GM12878 (cell line): Measurements from ENCODE around the gene AEBP1.

ENCODE experiments used
- EP300 ChIP-seq, 2 experiments: fragments of 150-350 bp in 1 of 2; IDR thresholded peaks; 2 replicates each; pipeline ENCODE4 v1.6.1; 2011 to 2012; ENCODE audit warnings: low read depth in 2 of 2, low read length in 2 of 2, borderline replicate concordance in 1 of 2, improper control_type of control experiment in 1 of 2, inconsistent platforms in 1 of 2; ENCODE audit not compliant: control insufficient read depth in 1 of 2
- GABPA ChIP-seq: IDR thresholded peaks from 2 replicates; pipeline ENCODE4 v1.6.1; 2014; ENCODE audit warnings: antibody characterized with exemption, low read depth, mild to moderate bottlenecking, inconsistent platforms
- NR2C2 ChIP-seq: IDR thresholded peaks from 2 replicates; pipeline ENCODE4 v1.6.1; 2011; ENCODE audit warnings: borderline replicate concordance, low read depth; ENCODE audit not compliant: control insufficient read depth, insufficient read length
- POLR2AphosphoS5 ChIP-seq: IDR thresholded peaks from 2 replicates; pipeline ENCODE4 v1.6.1; 2011; ENCODE audit warnings: mild to moderate bottlenecking, low read length, inconsistent platforms
- RB1 ChIP-seq: fragments of 450-650 bp; formaldehyde crosslinking; IDR thresholded peaks from 2 replicates; pipeline ENCODE4 v1.6.1; 2017; ENCODE audit warnings: mild to moderate bottlenecking, borderline replicate concordance
- RFX5 ChIP-seq: IDR thresholded peaks from 2 replicates; pipeline ENCODE4 v1.6.1; 2011; ENCODE audit warnings: low read depth, low read length, improper control_type of control experiment
- TCF3 ChIP-seq: IDR thresholded peaks from 2 replicates; pipeline ENCODE4 v1.6.1; 2012; ENCODE audit warnings: low read depth, mild to moderate bottlenecking, low read length, borderline replicate concordance; ENCODE audit not compliant: insufficient read depth
- TF ChIP-seq, protein P1 (sequence below), 3 experiments: IDR thresholded peaks in 2 of 3; conservative IDR thresholded peaks in 1 of 3; 2 replicates each; pipeline ENCODE4 v1.5.1; 2011; ENCODE audit warnings: low read depth in 3 of 3, low read length in 3 of 3, mild to moderate bottlenecking in 3 of 3, control low read depth in 2 of 3, moderate library complexity in 2 of 3, inconsistent platforms in 1 of 3, mixed read lengths in 1 of 3; ENCODE audit not compliant: control insufficient read depth in 2 of 3, insufficient read depth in 1 of 3; ENCODE audit errors: extremely low read depth in 1 of 3

DNA sequence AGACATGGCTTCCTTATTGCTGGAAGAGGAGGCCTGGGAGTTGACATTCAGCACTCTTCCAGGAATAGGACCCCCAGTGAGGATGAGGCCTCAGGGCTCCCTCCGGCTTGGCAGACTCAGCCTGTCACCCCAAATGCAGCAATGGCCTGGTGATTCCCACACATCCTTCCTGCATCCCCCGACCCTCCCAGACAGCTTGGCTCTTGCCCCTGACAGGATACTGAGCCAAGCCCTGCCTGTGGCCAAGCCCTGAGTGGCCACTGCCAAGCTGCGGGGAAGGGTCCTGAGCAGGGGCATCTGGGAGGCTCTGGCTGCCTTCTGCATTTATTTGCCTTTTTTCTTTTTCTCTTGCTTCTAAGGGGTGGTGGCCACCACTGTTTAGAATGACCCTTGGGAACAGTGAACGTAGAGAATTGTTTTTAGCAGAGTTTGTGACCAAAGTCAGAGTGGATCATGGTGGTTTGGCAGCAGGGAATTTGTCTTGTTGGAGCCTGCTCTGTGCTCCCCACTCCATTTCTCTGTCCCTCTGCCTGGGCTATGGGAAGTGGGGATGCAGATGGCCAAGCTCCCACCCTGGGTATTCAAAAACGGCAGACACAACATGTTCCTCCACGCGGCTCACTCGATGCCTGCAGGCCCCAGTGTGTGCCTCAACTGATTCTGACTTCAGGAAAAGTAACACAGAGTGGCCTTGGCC is 43.0 kb upstream of the AEBP1 start:
- TF ChIP-seq, protein P1, sequence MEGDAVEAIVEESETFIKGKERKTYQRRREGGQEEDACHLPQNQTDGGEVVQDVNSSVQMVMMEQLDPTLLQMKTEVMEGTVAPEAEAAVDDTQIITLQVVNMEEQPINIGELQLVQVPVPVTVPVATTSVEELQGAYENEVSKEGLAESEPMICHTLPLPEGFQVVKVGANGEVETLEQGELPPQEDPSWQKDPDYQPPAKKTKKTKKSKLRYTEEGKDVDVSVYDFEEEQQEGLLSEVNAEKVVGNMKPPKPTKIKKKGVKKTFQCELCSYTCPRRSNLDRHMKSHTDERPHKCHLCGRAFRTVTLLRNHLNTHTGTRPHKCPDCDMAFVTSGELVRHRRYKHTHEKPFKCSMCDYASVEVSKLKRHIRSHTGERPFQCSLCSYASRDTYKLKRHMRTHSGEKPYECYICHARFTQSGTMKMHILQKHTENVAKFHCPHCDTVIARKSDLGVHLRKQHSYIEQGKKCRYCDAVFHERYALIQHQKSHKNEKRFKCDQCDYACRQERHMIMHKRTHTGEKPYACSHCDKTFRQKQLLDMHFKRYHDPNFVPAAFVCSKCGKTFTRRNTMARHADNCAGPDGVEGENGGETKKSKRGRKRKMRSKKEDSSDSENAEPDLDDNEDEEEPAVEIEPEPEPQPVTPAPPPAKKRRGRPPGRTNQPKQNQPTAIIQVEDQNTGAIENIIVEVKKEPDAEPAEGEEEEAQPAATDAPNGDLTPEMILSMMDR (IDR thresholded peaks at IDR 0.05 in 2 of 3, conservative IDR thresholded peaks at IDR 0.05 in 1 of 3; ENCODE audit: control insufficient read depth in 2 of 3, extremely low read depth in 1 of 3, insufficient read depth in 1 of 3, low read depth in 3 of 3, low read length in 3 of 3) = no peak
- TF ChIP-seq RFX5 = no peak
- no peak for TF ChIP-seq TCF3
- no peak for TF ChIP-seq NR2C2
- no peak for TF ChIP-seq RB1
- no peak for TF ChIP-seq EP300 (IDR thresholded peaks at IDR 0.05; ENCODE audit: borderline replicate concordance in 1 of 2, control insufficient read depth in 1 of 2, low read depth in 2 of 2, low read length in 2 of 2)
- TF ChIP-seq POLR2AphosphoS5 = no peak; the same call in 1 of the 2 replicates
- no peak for TF ChIP-seq GABPA
